CD8-positive, alpha-beta memory T cell (primary cell): ENCODE data around the gene NAT9. TPM values are rescaled to one million over a fixed set of nuclear protein-coding genes. Genes with fewer than 3 reads are reported as not detected.

Source experiments
- CTCF ChIA-PET: fragments of 350-600 bp; sonication (Branson Sonifier 250); formaldehyde crosslinking; loops from one replicate; lab custom pipeline; 2021; ENCODE audit warnings: antibody characterized with exemption; lab: Charles Lee
- POLR2A ChIA-PET: fragments of 350-600 bp; sonication (Branson Sonifier 250); formaldehyde crosslinking; loops from one replicate; lab custom pipeline; 2021; ENCODE audit warnings: antibody characterized with exemption; lab: Charles Lee
- DNase-seq, 5 donors: peaks; one replicate each; pipeline versions ENCODE4 v3.0.0 to v3.0.0-alpha.2; 2020 to 2022; ENCODE audit warnings: mixed read lengths in 1 of 5
- H3K27ac ChIP-seq: one replicate; pipeline ENCODE4 v1.7.0; 2013; ENCODE audit warnings: low read depth, mild to moderate bottlenecking, low read length, moderate library complexity
- H3K27me3 ChIP-seq: 2 replicates; pipeline ENCODE4 v1.7.0; 2013; ENCODE audit warnings: low read length, mild to moderate bottlenecking; ENCODE audit not compliant: insufficient read depth, poor library complexity, severe bottlenecking
- H3K36me3 ChIP-seq: 2 replicates; pipeline ENCODE4 v1.7.0; 2013; ENCODE audit warnings: mild to moderate bottlenecking, low read length, moderate library complexity; ENCODE audit not compliant: insufficient read depth
- H3K4me1 ChIP-seq: 2 replicates; pipeline ENCODE4 v1.7.0; 2013; ENCODE audit warnings: mild to moderate bottlenecking, low read length, moderate library complexity; ENCODE audit not compliant: insufficient read depth
- H3K4me3 ChIP-seq: 2 replicates; pipeline ENCODE4 v1.7.0; 2013; ENCODE audit warnings: mild to moderate bottlenecking, low read length
- H3K9me3 ChIP-seq: 2 replicates; pipeline ENCODE4 v1.7.0; 2013; ENCODE audit warnings: mild to moderate bottlenecking, low read length
- H3K27ac Mint-ChIP-seq, 8 donors: one replicate each; pipeline ENCODE4 v1.8.0; 2020 to 2021; ENCODE audit warnings: mixed read lengths in 8 of 8, mild to moderate bottlenecking in 6 of 8, inconsistent platforms in 3 of 8, moderate library complexity in 3 of 8
- H3K27me3 Mint-ChIP-seq, 2 donors: one replicate each; pipeline ENCODE4 v1.8.0; 2020 to 2021; ENCODE audit warnings: mixed read lengths in 2 of 2, mild to moderate bottlenecking in 1 of 2, moderate library complexity in 1 of 2
- H3K36me3 Mint-ChIP-seq, 3 donors: one replicate each; pipeline ENCODE4 v1.8.0; 2020 to 2021; ENCODE audit warnings: mixed read lengths in 3 of 3, inconsistent platforms in 1 of 3, mild to moderate bottlenecking in 1 of 3
- H3K4me1 Mint-ChIP-seq, 3 donors: one replicate each; pipeline ENCODE4 v1.8.0; 2020 to 2021; ENCODE audit warnings: mixed read lengths in 3 of 3, inconsistent platforms in 1 of 3, mild to moderate bottlenecking in 1 of 3
- H3K4me3 Mint-ChIP-seq, 7 donors: one replicate each; pipeline ENCODE4 v1.8.0; 2020 to 2021; ENCODE audit warnings: mixed read lengths in 7 of 7, mild to moderate bottlenecking in 6 of 7, moderate library complexity in 4 of 7, inconsistent platforms in 2 of 7
- H3K9me3 Mint-ChIP-seq, 5 donors: one replicate each; pipeline ENCODE4 v1.8.0; 2020 to 2022; ENCODE audit warnings: mixed read lengths in 5 of 5, mild to moderate bottlenecking in 3 of 5, moderate library complexity in 2 of 5, inconsistent platforms in 1 of 5
- polyA plus RNA-seq: library from polyadenylated mRNA; unstranded; fragments of 300-500 nt; fragmentation: Illumina TruSeq; gene quantifications from one replicate; pipeline ENCODE4 v1.2.3, GENCODE V29; 2021
- total RNA-seq, 2 experiments: library from RNA; stranded (reverse); gene quantifications; one replicate each; pipeline ENCODE4 v1.2.3, GENCODE V29; 2021

The NAT9 gene
- total and polyA plus RNA-seq, 3 experiments from 2014 or later = 17.1 to 44.5 (median 42.7) TPM

DNA sequence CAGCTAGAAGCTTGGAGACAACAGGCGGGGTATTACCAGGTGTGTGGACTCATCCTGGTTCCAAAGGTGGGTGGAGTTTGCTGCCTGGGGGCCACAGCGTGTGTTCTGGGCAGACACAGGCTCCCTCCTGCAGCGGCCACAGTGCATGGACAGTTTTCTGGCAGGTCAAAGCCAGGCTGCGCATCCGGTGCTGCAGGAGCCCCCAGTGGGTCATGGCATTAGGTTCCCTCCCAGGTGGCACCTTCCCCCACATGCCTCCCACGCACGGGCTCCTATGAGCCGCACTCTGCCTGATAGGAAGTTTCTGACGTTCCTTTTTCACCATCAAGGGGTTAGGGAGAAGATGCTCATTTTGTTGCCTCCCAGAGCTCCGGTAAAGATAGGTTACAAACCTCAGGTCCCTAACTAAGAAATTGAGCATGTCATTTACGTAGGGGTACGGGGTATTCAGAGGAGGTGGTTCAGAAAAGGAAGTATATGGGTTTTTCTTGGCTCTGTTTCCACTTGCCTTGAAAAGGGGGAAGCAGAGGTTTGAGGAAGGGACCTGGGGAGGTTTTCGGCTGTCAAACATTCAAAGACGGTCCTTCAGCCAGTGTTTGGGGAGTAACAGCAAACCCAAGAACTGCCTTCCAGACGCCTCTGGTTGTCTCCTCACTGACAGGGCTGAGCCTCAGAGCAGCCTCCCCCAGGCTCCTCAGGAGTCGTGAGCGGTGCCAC, 32.7 kb upstream of the NAT9 start:
- Mint-ChIP-seq H3K4me3 (no peak overlapping the region), H3K27ac (no peak overlapping the region)

GRCh38 chr17:74807925-74808324, 31.8 kb upstream of the NAT9 start:
- CTCF ChIA-PET = interaction anchor here (4.2 kb wide), 1 partner anchor 16 kb away, joined by 15 read pairs; no protein-coding TSS in a partner anchor
- no peak overlapping the region for H3K27ac ChIP-seq
- no peaks in the 10 kb centered on the region for H3K27me3 ChIP-seq
- Mint-ChIP-seq H3K9me3 (no peaks in the 10 kb centered on the region), H3K27me3 (no peaks in the 10 kb centered on the region), H3K36me3 (peaks cover 0 to 74% (median 16%) of the 10 kb centered on the region in 3 donors), H3K4me3 (no peak overlapping the region), H3K4me1 (no peaks in the 10 kb centered on the region), H3K27ac (no peak overlapping the region)
- H3K4me3 ChIP-seq = no peak overlapping the region
- H3K4me1 ChIP-seq = no peaks in the 10 kb centered on the region
- no peaks in the 10 kb centered on the region for H3K9me3 ChIP-seq
- POLR2A ChIA-PET = no interaction called here
- H3K36me3 ChIP-seq = peaks cover 2% of the 10 kb centered on the region
- no peak for DNase-seq

More for the DNA sequence above, 32.7 kb upstream of the NAT9 start:
- Histone ChIP-seq H3K27me3 (no peaks in the 10 kb centered on the region), H3K9me3 (no peaks in the 10 kb centered on the region), H3K27ac (no peak overlapping the region), H3K36me3 (no peaks in the 10 kb centered on the region), H3K4me3 (no peak overlapping the region), H3K4me1 (no peaks in the 10 kb centered on the region)
- Mint-ChIP-seq H3K36me3 (peaks cover 0 to 76% (median 16%) of the 10 kb centered on the region in 3 donors), H3K4me1 (no peaks in the 10 kb centered on the region), H3K9me3 (no peaks in the 10 kb centered on the region), H3K27me3 (peaks cover 0 to 1% of the 10 kb centered on the region in 2 donors)
- ChIA-PET POLR2A (no interaction called here), CTCF (interaction anchor here (1.1 to 4.2 kb wide), 3 partner anchors 17 to 149 kb away, joined by 3 to 15 read pairs (median 7); no protein-coding TSS in a partner anchor)
- DNase-seq = no peak

DNA sequence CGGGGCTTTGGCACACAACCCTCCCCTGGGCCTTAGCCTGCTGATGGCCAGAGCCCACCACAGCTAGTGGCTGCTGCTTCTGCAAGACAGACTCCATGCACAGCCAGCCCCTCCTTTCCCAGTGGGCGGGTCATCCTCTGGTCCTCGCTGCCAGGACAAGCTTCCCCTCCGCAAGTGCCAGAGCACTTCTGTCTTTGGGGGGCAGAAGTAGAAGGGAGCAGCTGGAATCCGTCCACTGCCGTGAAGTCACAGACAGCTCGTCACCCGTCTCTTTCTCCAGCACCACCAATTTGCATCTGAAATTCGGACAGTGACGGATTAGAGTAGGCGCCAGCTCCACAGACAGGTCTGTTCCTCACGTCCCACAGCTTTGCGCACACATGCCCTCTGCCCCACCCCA, 31.3 kb upstream of the NAT9 start:
- Mint-ChIP-seq H3K27ac (no peak overlapping the region), H3K27me3 (no peaks in the 10 kb centered on the region), H3K4me1 (no peaks in the 10 kb centered on the region), H3K36me3 (peaks cover 0 to 72% (median 13%) of the 10 kb centered on the region in 3 donors), H3K9me3 (no peaks in the 10 kb centered on the region), H3K4me3 (no peak overlapping the region)
- Histone ChIP-seq H3K4me3 (no peak overlapping the region), H3K4me1 (no peaks in the 10 kb centered on the region), H3K27ac (no peak overlapping the region), H3K27me3 (no peaks in the 10 kb centered on the region), H3K36me3 (peaks cover 5% of the 10 kb centered on the region), H3K9me3 (no peaks in the 10 kb centered on the region)
- ChIA-PET POLR2A (no interaction called here), CTCF (interaction anchor here (4.2 kb wide), 1 partner anchor 16 kb away, joined by 15 read pairs; no protein-coding TSS in a partner anchor)
- no peak for DNase-seq

DNA sequence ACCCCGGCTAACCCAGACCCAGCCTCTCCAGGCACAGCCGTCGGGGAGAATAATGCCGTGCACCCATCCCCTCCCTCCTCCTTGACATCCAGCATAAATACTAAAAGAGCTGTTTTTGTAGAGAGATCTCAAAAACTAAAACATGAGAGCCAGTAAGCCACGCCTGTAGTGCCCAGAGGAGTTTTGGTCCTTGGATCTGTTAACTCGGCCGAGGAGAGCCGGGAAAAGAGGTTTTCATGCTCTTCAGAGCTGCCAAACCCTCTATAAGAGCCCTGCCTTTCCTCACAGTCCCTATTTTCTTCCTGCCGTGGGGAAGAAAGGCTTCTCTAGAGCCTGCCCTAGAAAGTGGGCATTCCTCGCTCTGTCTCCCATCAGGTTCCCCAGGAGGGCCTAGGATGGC, 30.2 kb upstream of the NAT9 start:
- H3K4me3 ChIP-seq = no peak overlapping the region
- ChIA-PET POLR2A (no interaction called here), CTCF (interaction anchor here (4.2 kb wide), 1 partner anchor 15 kb away, joined by 15 read pairs; no protein-coding TSS in a partner anchor)
- peaks cover 5% of the 10 kb centered on the region for H3K36me3 ChIP-seq
- DNase-seq = no peak
- peaks cover 7 to 77% (median 13%) of the 10 kb centered on the region in 3 donors for H3K36me3 Mint-ChIP-seq
- no peaks in the 10 kb centered on the region for H3K4me1 ChIP-seq
- H3K27me3 Mint-ChIP-seq = no peaks in the 10 kb centered on the region
- no peaks in the 10 kb centered on the region for H3K9me3 ChIP-seq
- no peaks in the 10 kb centered on the region for H3K27me3 ChIP-seq
- no peaks in the 10 kb centered on the region for H3K4me1 Mint-ChIP-seq
- no peak overlapping the region for H3K27ac ChIP-seq
- H3K27ac Mint-ChIP-seq = no peak overlapping the region
- H3K9me3 Mint-ChIP-seq = no peaks in the 10 kb centered on the region
- H3K4me3 Mint-ChIP-seq = no peak overlapping the region

DNA sequence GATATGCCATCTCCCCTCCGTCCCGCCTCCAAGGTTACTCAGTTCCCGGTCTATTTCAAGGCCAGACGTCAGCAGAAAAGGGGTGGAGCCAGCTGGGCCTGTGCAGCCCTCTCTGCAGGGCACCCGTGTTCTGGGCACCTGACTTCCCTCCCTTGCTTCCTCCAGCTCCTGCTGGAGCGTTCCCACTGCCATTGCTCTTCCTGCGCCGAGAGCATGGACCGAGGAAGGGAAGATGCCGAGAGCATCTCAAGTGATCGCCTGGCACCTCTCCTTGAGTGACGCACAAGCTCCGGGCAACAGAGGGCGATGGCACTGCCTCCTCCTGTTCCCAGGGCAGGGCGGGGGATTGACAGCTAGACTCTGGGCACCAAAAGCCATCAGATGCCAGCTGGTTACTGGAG, 29.4 kb upstream of the NAT9 start:
- no peak overlapping the region for H3K27ac ChIP-seq
- no peaks in the 10 kb centered on the region for H3K27me3 Mint-ChIP-seq
- H3K9me3 Mint-ChIP-seq = no peaks in the 10 kb centered on the region
- no peaks in the 10 kb centered on the region for H3K4me1 Mint-ChIP-seq
- no peak overlapping the region for H3K4me3 ChIP-seq
- no peaks in the 10 kb centered on the region for H3K27me3 ChIP-seq
- no peak overlapping the region for H3K27ac Mint-ChIP-seq
- DNase-seq = no peak
- H3K4me1 ChIP-seq = no peaks in the 10 kb centered on the region
- H3K4me3 Mint-ChIP-seq = no peak overlapping the region
- no peaks in the 10 kb centered on the region for H3K9me3 ChIP-seq
- peaks cover 7 to 78% (median 10%) of the 10 kb centered on the region in 3 donors for H3K36me3 Mint-ChIP-seq
- POLR2A ChIA-PET = no interaction called here
- CTCF ChIA-PET = interaction anchor here (0.9 to 4.2 kb wide), 2 partner anchors 14 to 148 kb away, joined by 3 to 15 read pairs; no protein-coding TSS in a partner anchor
- H3K36me3 ChIP-seq = peaks cover 5% of the 10 kb centered on the region

- no peak for DNase-seq
- Mint-ChIP-seq H3K9me3 (no peaks in the 10 kb centered on the region), H3K27ac (no peak overlapping the region), H3K36me3 (peaks cover 7 to 78% (median 10%) of the 10 kb centered on the region in 3 donors), H3K4me1 (no peaks in the 10 kb centered on the region), H3K27me3 (no peaks in the 10 kb centered on the region), H3K4me3 (no peak overlapping the region)
- Histone ChIP-seq H3K27me3 (no peaks in the 10 kb centered on the region), H3K36me3 (peaks cover 5% of the 10 kb centered on the region), H3K4me3 (no peak overlapping the region), H3K9me3 (no peaks in the 10 kb centered on the region), H3K27ac (no peak overlapping the region), H3K4me1 (no peaks in the 10 kb centered on the region)
- ChIA-PET CTCF (interaction anchor here (0.9 to 4.2 kb wide), 2 partner anchors 13 to 147 kb away, joined by 3 to 15 read pairs; no protein-coding TSS in a partner anchor), POLR2A (no interaction called here)
Measured at GRCh38 chr17:74804683-74805082, 28.5 kb upstream of the NAT9 start.

- ChIA-PET CTCF (no interaction called here), POLR2A (no interaction called here)
- Mint-ChIP-seq H3K27me3 (no peaks in the 10 kb centered on the region), H3K4me3 (no peak overlapping the region), H3K9me3 (no peaks in the 10 kb centered on the region), H3K36me3 (peaks cover 7 to 81% (median 11%) of the 10 kb centered on the region in 3 donors), H3K4me1 (no peaks in the 10 kb centered on the region), H3K27ac (no peak overlapping the region)
- Histone ChIP-seq H3K36me3 (peaks cover 5% of the 10 kb centered on the region), H3K4me1 (no peaks in the 10 kb centered on the region), H3K9me3 (no peaks in the 10 kb centered on the region), H3K4me3 (no peak overlapping the region), H3K27ac (no peak overlapping the region), H3K27me3 (no peaks in the 10 kb centered on the region)
- DNase-seq = no peak
Measured at GRCh38 chr17:74803971-74804370, 27.8 kb upstream of the NAT9 start.

GRCh38 chr17:74803388-74803930, 27.3 kb upstream of the NAT9 start:
- H3K4me3 Mint-ChIP-seq = no peak overlapping the region
- peaks cover 7 to 83% (median 15%) of the 10 kb centered on the region in 3 donors for H3K36me3 Mint-ChIP-seq
- H3K4me3 ChIP-seq = no peak overlapping the region
- no peak overlapping the region for H3K27ac Mint-ChIP-seq
- H3K36me3 ChIP-seq = peaks cover 5% of the 10 kb centered on the region
- no peaks in the 10 kb centered on the region for H3K4me1 Mint-ChIP-seq
- H3K27me3 Mint-ChIP-seq = no peaks in the 10 kb centered on the region
- DNase-seq = no peak
- CTCF ChIA-PET = no interaction called here
- POLR2A ChIA-PET = no interaction called here
- H3K27ac ChIP-seq = no peak overlapping the region
- H3K9me3 ChIP-seq = no peaks in the 10 kb centered on the region
- H3K4me1 ChIP-seq = no peaks in the 10 kb centered on the region
- H3K27me3 ChIP-seq = no peaks in the 10 kb centered on the region
- no peaks in the 10 kb centered on the region for H3K9me3 Mint-ChIP-seq
